Activated T-helper 1 cell treated with anti-CD3 and anti-CD28 coated beads, Interleukin-2, amount 50 U/mL, for 16 hours (primary cell): ENCODE measurements around the gene XPO5.

Source experiments
- DNase-seq, 2 donors: peaks; one replicate each; pipeline ENCODE4 v3.0.0-alpha.2; 2020; ENCODE audit warnings: low read depth in 1 of 2, low spot score in 1 of 2

The XPO5 gene

GRCh38 chr6:43517505-43518357 lies 58.1 kb downstream of the XPO5 start:
- no peak for DNase-seq

GRCh38 chr6:43516697-43517504 lies 58.9 kb downstream of the XPO5 start, which contains the start of the genes POLR1C and YIPF3:
POLR1C (plus strand) TSS chr6:43517089; CDS start chr6:43517110, 21 bp downstream.
YIPF3 (minus strand) TSS chr6:43516926; CDS start chr6:43516807, 119 bp downstream.
- peak; percentile 92 to 94 for DNase-seq

GRCh38 chr6:43516367-43516696 lies 59.5 kb downstream of the XPO5 start:
- DNase-seq: no peak

- DNase-seq: no peak
Observed at GRCh38 chr6:43515808-43516207, 60.0 kb downstream of the XPO5 start.

- no peak for DNase-seq
Observed at GRCh38 chr6:43511824-43512415, 63.9 kb downstream of the XPO5 start.

- no peak for DNase-seq
Observed at GRCh38 chr6:43510827-43511163, 65.0 kb downstream of the XPO5 start.

- DNase-seq: peak; percentile 50 to 71
Observed at GRCh38 chr6:43509984-43510826, 65.6 kb downstream of the XPO5 start, which contains the start of gene LRRC73. LRRC73 (minus strand) TSS chr6:43510346; CDS start chr6:43509785, 561 bp downstream.

- no peak for DNase-seq
Observed at GRCh38 chr6:43509142-43509983, 66.5 kb downstream of the XPO5 start.

- DNase-seq: no peak
Observed at GRCh38 chr6:43508481-43509141, 67.2 kb downstream of the XPO5 start.

GRCh38 chr6:43506667-43507471 lies 69.0 kb downstream of the XPO5 start:
- peak; percentile 61 to 68 for DNase-seq

GRCh38 chr6:43506171-43506570 lies 69.7 kb downstream of the XPO5 start:
- no peak for DNase-seq

- DNase-seq: no peak
Observed at GRCh38 chr6:43505718-43506117, 70.1 kb downstream of the XPO5 start.

GRCh38 chr6:43504756-43505593 lies 70.9 kb downstream of the XPO5 start:
- DNase-seq: no peak

- DNase-seq: no peak
Observed at GRCh38 chr6:43503443-43503842, 72.4 kb downstream of the XPO5 start.

- no peak for DNase-seq
Observed at GRCh38 chr6:43502666-43503065, 73.2 kb downstream of the XPO5 start.

GRCh38 chr6:43500921-43501320 lies 74.9 kb downstream of the XPO5 start:
- no peak for DNase-seq

GRCh38 chr6:43499028-43499815 lies 76.6 kb downstream of the XPO5 start:
- no peak for DNase-seq
